GM19099 (cell line): ENCODE measurements around the gene TUBB2A.

Source experiments
- POLR2A ChIP-seq: IDR thresholded peaks from 3 replicates; pipeline ENCODE4 v1.6.1; 2011; ENCODE audit warnings: low read depth; ENCODE audit not compliant: insufficient read length; ENCODE audit errors: extremely low read depth

The TUBB2A gene

GRCh38 chr6:3157131-3157933 is at the start of gene TUBB2A:
Gene TUBB2A (minus strand): TSS chr6:3157544. CDS start chr6:3157463, 81 bp downstream.
- TF ChIP-seq POLR2A = peak; percentile 93

- TF ChIP-seq POLR2A = no peak
Measured at GRCh38 chr6:3206339-3207015, 49.1 kb upstream of the TUBB2A start.

GRCh38 chr6:3205913-3206312 is 48.6 kb upstream of the TUBB2A start:
- TF ChIP-seq POLR2A = no peak

DNA sequence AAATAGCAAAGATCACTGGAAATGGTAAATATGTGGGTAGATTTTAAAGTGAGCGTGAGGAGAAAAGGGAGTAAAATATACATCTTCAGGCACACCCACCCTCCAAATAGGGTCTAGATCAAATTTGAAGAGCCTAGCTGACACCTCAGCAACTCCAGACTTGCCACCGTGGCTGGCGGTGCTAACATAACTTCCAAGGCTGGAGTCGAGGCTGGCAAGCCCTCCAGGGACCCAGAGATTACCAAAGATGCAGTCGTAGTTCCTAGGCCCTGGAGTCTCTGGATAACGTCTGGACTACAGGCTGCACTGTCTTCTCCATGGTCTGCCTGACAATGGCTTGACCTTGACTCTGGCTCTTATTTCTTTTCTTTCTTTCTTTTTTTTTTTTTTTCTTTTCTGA is 47.6 kb upstream of the TUBB2A start:
- TF ChIP-seq POLR2A = no peak

DNA sequence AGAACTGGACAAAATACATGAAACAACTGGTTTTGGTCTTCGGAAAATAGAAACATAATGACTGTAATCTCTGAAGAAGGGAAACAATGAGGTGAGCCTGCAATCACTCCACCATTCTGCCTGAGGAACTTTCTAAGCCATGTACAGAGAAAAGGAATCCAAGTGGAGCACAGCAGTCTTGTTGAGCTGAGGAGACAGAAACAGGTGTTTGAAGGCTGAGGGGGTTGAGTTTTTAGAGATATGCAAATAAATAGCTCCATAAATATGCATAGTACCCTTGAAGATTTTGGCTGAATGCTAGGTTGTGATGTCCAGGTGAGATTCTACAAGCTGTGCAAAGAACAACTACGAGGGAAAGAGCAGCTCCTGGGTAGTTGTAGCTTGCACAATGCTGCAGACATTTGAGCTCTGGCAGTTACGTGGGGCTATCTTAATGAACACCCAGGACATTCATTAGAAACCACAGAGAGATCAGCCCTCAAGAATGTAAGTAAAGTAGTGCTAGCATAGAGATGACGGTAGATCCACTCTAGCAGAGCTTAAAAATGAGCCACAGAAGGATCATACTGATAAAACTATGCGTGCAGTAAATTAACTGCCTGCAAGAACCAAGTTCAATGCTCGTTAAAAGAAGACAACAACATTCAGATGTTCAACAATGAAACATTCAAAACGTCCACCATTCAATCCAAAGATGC is 45.8 kb upstream of the TUBB2A start:
- peak; percentile 16 for TF ChIP-seq POLR2A

DNA sequence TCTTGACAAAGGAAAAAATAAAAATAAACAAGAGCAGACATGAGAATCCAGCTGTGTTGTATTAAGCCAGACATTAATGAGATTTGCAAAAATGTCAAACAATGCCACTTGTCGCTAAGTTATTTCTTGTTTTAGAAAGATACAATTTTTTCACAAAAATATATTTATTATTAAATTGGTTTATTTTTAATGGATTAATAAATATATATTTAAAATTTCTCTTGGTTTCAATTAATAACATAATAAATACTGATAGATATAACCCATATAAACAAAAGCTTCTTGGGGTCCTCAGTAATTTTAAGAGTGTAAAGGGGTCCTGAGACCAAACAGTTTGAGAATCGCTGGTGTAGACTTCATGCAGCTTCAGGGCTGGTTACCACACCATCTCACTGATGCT is 44.0 kb upstream of the TUBB2A start:
- TF ChIP-seq POLR2A = no peak

DNA sequence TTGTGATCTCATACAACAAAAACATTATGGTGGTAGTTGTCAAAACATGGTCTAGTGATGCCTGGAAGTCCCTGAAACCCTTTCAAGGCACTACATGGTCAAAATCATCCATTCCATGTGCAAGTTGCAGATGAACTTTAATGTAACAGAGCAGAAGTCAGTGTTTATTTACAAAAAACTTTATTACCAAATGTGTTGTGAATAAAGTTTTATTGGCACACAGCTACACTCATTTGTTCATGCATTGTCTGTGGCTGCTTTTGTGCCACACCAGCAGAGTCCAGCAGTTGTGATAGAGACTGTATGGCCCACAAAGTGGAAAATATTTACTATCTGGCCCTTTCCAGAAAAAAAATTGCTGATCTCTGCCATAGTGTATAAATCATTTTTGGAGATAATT is 43.3 kb upstream of the TUBB2A start:
- no peak for TF ChIP-seq POLR2A

DNA sequence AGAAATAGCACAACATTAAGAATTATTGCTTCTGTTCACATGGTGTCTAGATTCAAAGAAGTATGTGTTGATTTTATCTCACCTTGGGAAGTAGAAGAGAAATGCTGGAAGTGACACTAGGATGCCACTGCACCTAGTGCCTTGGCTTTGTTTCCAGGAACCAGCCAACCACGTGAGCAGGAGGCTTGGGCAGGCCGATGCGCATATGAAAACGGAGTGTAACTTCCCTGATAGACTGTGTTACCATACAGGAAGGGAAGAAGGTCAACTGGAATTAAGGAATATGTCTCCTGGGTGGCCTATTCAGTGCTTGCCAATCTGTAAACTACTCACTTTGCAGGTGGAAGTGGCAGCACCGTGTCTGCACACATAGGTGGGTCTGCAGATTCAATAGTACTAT is 42.0 kb upstream of the TUBB2A start:
- TF ChIP-seq POLR2A = no peak

DNA sequence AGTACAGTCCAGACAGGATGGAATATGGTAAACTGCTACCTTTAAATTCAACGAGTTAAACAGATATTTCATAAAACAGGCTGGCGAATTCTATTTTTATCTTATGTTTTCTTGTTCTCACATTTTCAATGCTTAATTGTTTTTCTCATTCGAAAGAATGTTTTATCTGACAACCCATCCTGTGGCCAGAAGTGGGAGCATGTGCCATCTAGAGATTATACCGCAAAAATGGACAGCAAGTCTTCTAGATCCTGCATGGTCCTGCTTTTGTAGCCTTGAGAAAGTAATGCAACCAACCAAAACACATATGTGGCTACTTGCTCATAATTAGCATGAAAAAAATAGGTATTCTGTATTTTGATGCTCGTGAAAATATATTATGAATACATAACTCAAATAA is 39.4 kb upstream of the TUBB2A start:
- TF ChIP-seq POLR2A = no peak

- TF ChIP-seq POLR2A = no peak
Measured at GRCh38 chr6:3195695-3196497, 38.6 kb upstream of the TUBB2A start.

DNA sequence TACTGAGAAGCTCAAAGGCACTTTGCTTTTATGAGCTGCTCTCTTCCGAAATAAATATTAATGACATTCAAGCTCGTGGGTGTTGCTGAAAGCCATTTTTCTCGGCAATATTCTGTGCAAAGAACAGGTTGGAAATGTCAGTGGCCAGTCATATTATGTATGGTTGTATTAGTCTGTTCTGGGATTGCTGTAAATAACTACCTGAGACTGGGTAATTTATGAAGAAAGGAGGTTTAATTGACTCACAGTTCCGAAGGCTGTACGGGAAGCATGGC is 38.0 kb upstream of the TUBB2A start:
- TF ChIP-seq POLR2A = no peak

DNA sequence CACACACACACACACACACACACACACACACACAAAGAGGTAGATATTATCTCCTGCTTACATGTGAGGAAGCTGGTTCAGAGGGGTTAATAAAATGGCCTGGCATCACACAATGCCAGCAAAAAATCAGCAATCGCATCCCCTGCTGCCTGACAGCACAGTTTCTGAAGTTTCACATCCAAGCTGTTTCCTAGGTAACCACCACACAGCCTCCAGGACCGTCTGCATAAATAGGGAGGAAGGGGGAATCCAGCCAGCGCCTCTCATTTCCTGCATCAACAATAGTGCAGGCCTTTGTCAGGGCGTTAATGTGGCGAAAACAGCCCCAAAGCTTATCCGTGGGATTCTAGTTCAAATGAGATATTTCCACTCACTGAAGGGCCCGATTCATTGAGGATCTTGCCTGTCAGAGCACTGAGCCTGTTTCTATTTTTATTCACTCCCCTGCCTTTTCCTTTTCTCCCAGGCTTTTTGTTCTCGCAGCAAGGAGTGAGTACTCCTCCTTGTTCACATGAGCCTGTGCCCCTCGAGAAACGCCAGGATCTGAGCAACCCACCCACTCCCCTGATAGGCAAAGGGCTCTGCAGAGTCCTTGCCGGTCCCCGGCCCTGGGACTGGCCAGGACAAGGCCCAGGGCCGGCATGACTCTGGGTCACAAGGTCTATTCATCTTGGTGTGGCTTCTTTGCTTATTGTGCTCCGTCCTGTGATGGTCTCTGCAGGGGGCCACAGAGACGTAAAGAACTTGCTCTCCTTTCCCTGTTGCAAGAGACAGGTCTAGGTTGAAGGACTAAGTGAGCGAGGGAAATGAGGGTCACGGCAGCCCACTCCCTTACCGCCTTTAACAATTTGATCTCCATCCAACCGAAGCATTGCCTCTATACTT is 37.4 kb upstream of the TUBB2A start:
- no peak for TF ChIP-seq POLR2A

DNA sequence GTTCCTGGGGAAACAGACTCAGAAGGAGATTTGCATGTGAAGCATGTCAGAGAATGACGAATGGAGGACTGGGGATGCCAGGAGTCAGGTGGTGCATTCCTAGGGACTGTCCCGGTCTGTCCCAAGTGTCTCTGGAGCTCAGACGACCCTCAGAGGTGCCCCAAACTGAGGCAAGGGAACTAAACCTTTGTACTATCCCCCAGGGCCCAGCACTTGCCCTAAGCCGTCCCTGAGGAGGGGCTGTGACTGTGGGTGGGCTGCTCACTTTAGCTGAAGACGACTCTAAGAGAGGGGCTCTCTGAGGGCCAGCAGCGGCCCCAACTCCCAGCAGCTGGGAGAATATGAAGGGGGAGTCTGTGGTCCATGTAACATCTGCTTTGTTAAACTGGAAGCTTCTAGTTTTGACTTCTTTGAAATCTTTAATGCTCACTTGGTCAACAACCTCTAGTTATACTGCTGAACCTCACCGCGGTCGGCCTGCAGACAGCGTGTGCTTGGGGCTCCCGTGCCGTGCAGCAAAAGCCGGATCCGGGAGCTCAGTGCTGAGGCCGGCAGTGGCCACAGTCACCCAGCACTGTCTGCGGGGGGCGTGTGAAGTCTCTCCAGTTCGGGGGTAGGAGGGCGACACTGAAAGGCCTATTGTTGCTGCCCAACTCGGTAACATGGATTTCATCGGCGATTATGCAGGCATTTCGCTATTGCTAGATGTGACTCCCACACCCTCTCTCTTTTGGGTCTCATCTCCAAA is 35.9 kb upstream of the TUBB2A start:
- TF ChIP-seq POLR2A = no peak

DNA sequence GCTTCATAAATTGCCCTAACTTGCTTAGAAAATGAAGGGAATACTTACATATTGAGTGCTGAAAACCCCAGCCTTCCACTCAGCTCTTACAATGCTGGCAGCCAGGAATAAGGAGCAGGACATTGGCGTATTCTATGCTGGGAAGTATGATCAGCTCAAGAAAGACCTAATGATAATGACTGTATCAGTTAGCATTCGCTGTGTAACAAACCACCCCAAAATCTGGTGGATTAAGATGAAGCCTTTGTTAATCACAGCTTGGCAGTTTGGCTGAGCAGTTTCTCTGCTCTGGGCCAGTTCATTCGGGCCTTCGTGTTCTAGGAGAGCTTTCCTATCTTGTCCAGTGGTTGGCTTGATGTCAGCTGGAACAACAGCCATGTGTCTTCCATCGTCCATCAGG is 33.4 kb upstream of the TUBB2A start:
- no peak for TF ChIP-seq POLR2A

DNA sequence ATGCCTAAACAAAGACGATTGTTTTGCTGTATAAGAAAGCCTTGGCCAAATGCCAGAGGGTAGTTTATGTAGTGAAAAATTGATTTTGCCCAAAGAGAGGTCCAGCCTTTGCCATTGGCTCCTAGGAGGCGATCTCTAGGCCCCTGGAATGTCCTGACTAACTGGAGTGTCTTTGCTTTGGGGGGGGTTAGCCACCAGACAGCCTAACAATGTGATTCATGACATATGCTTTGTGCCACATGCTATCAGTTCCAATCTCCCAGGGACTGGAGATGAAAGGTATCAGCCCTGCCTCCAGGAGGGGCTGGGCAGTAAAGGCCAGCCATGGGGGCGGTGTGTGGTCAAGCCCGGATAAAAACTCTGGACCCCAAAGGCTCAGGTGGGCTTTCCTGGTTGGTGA is 32.7 kb upstream of the TUBB2A start:
- TF ChIP-seq POLR2A = no peak
